DMS53 treated with DMSO at 0.1 percent for 48 hours (cell line): Measurements from ENCODE around the gene SRP14.

ENCODE experiments used
- DNase-seq: peaks from one replicate; lab custom pipeline; 2025; ENCODE audit not compliant: unreplicated experiment; lab: John Stamatoyannopoulos, UW

Gene SRP14

DNA sequence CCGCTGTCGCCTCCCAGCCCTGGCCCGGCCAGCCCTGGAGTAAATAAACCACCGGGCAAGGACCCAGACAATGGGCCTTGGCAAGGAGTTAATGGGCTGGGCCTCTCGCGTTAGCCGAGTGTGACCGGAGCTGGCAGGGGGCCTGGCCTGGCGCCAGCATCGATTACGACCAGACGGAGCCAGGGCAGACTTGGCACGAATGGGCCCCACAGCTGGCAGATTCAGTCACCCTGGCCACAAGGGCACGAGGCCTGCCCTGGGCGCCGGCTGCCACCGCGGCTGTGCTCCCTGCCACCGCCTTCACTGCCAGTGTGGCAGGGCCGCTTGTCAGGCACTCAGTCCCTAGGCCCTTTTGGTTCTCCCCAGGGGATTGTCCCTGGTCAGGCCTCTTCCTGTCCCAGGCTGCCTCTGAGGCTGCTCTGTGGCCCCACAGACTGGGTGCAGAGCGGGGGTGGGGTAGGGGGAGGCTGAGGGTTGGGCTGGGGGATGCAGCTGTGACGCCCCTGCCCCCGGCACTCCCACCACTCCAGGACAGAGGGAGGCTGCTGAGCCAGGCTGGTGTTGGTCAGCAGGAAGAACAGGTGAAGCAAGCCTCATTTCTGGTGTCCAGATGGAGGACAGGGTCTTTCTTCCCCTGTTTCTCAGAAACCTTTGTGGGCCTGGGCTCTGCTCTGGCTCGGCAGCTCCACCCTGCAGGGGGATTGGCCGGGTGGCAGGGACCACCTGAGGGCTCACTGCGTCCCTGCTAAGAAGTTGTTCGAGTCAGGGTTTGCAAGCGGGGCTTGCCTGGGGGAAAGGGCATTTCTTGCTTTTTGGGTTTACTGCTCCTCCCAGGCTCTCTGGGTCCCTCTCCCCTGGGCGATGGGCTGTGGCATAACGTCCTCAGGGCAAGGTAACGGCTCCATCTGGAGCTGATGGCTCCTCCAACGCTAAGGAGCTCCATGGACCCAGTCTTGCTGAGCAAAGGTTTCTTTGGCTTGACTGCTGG is 30.5 kb upstream of the SRP14 start:
- peak; percentile 91 for DNase-seq

DNA sequence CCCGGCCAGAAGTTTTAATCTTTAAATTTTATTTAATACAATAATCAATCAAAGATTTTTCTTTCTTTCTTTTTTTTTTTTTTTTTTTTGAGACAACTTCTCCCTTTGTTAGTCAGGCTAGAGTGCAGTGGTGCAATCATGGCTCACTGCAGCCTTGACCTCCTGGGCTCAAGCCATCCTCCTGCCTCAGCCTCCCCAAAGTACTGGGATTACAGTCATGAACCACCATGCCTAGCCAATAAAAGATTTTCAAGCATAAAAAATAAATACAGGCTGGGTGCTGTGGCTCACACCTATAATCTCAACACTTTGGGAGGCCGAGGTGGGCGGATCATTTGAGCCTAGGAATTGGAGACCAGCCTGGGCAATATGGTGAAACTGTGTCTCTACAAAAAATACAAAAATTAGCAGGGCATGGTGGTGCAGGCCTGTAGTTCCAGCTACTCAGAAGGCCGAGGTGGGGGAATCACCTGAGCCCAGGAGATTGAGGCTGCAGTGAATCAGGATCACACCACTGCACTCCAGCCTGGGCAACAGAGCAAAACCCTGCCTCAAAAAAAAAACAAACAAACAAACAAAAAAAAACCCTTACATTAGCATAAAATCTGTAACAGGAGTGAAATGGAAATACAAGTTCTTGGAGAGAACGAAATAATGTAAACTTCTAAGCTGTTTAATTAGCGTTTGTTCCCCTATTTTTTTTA is 29.1 kb upstream of the SRP14 start:
- no peak for DNase-seq

DNA sequence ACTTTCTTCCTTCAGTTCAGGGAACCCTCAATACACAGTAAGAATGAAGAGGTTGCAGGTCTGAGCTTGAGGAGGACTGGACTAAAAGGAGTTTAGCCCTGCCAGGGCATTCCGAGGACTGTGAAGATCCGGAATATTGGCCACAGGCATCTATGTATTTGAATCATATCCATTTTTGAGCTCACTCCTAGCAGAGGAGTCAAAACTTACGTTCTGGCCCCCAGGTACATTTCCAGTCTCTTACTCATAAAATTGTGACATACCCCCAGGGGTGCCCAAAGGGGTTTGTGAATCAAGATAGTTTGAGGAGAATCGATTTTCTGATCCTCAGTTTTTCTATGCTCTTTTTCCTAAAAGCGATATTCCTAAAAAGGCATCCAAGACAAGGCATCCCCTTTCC is 27.6 kb upstream of the SRP14 start:
- no peak for DNase-seq

DNA sequence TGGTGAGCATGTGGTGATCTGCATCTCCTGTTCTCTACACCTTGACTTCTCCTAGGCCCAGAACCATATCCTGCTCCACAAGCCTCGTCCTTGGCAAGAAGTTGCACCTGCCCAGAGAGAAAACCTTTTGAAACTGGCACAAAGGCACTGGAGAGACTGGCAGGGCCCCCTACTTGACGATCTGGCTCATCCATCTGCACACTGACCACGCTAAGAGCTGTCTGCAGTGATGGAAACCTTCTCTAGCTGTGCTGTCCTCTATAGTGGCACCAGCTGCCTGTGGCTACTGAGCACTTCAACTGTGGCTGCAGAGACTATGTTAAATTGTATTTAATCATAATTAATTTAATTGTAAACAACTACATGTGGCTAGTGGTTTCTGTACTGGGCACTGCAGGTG is 26.2 kb upstream of the SRP14 start:
- DNase-seq = peak; percentile 30

DNA sequence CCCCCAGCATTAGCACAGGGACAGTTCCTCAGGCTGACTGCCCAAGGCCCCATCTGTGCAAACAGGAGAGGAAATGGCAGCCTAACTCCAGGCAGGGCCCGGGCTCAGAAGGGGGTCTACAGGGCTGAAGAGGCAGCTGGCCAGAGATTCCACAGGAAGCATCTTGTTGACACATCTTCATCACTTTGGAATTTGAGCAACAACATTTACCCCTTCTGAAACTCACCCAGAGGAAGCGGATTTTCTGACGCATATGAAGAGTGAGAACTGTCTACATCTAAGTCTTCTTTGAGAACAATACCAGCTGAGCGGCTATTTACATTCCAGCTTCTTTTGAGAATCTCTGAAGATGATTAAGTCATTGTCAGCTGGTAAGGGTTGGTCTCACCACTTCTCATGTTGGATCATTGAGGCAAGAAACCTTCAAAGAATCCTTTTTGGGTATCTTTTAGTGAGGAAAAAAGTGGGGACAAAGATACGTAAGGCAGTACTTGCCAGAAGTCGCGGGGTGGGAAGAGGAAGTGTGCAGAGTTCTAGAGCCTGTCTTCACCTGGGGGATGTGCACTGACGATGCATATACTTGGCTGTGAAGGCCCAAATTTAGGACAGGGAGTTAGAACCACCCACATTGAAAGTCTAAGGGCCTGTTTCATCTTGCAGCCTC is 25.4 kb upstream of the SRP14 start:
- DNase-seq = no peak

DNA sequence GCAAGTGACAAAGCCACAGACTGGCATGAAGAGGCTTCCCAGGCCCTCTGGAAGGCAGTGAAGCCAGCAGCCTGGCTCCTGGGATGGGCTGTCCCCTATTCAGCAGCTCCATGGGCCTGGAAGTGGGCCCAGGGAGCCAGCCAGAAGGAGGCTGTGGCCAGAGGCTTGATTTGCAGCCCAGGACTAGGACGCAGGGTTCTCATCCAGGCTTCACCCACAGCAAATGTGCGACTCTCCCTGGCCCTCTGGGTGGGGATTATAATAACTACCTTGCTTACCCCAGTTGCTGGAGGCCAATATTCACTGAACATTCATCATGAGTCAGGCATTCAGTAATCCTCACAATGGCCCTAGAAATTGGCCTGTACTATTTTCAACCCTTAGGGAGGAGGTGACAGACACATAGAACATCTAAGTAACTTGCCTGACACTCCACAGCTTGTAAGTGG is 24.6 kb upstream of the SRP14 start:
- no peak for DNase-seq

DNA sequence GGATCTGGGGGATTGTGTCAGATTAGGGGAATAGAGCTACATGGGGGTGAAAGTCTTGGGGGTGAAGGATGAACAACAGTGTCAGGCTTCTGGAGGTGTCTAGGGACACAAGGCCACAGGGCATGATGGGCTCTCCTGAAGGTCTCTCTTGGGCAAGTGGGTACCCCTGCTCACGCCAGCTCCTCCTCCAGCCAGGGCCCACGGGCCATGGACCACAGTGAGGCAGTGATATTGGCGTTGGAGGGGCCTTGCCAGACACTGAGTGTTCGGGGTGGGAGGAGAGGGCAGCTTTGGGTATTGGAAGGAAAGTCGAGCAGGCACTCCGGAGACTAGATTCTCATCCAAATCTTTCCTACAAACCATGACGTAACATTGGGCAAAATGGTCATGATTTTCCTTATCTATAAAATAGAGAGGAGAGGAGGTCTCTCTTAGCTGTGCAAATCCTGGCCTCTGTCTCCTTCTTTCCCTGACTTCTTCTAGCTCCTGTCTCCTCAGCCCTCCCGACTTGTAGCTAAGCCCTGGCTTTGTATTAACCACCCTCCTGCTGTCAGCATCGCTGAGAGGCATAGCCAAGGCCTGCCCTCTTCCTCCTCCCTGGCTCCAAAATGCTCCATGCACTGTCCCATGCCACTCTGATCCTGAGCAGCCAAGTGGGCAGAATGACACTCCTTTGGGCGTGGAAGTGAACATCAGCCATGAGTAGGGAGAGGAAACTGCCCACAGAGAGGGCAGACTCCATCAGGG is 24.0 kb upstream of the SRP14 start:
- no peak for DNase-seq

DNA sequence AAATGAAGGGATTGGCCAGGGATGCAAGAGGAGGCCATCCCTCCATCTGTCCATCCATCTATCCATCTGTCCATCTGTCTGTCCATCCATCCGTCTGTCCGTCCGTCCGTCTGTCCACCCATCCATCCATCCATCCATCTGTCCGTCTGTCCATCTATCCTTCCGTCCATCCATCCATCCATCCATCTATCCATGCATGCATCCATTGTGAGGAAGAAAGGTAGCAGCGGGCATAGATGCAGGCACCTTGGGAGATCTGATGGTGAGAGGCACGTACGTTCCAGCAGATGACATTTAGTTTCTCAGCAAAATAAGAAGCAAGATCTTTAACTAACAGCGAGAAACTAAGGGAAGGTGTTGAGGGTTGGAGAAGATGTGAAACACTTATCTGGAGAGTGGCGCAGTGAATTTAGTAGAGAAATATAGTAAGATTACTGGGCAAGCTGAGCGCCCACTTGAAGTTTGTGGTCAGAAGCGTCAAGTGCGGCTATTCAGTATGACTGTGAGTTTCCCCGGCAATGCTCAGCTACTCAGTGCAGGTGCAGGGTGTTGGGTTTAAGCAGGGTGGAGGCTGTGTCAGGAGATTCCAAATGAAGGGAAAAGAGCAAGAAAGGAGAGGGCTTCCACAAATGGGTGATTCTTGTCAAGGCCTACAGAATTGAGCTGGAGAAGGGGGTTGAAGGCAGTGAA is 22.4 kb upstream of the SRP14 start:
- no peak for DNase-seq

DNA sequence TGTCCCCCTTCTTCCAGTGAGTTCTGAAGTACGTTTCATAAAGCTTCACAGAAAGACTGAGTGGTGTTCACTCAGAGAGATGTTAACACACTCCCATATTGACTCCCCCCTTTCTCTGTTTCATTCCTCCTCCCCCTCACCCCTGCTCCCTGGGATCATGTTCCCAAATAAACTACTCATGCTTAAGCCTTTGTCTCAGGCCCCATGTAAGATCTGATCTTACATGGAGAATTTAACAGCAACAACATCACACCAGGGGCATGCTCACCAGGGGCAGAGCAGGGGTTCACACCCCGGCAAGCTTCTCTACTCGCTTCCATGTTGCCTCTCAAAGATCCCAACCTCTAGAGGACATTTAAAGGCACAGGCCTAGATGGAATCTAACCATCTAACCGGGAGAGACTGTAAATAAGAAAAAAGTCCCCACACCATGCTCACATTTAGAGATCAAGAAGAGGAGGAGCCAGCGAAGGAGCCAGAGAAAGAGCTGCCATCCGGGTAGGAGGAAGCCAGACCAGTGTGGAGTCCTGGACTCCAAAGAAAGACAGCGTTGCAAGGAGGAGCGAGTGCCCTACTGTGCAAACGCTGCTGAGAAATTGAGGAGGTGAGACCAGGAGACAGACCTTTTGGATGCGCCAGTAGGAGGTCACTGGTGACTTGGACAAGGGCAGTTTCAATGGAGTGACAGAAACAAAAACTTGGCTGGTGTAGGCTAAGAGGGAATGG is 21.4 kb upstream of the SRP14 start:
- no peak for DNase-seq

DNA sequence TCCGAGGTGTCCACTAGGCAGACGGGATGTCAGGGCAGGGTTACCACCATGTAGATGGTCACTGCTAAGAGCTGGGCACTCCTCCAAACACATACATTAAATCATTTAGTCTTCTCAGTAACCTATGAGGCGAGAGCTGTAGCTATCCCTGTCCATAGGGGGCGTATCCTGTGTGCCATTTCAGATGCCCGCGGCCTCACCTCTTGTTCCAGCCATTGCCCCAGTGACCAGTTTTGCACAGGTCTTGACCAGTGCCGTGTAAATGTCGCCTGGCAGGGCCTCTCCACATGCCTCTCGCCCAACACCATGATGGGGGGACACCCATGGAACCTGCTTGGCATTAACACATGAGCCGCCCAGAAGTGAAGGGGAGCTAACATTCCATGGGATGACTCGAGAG is 20.8 kb upstream of the SRP14 start:
- no peak for DNase-seq

DNA sequence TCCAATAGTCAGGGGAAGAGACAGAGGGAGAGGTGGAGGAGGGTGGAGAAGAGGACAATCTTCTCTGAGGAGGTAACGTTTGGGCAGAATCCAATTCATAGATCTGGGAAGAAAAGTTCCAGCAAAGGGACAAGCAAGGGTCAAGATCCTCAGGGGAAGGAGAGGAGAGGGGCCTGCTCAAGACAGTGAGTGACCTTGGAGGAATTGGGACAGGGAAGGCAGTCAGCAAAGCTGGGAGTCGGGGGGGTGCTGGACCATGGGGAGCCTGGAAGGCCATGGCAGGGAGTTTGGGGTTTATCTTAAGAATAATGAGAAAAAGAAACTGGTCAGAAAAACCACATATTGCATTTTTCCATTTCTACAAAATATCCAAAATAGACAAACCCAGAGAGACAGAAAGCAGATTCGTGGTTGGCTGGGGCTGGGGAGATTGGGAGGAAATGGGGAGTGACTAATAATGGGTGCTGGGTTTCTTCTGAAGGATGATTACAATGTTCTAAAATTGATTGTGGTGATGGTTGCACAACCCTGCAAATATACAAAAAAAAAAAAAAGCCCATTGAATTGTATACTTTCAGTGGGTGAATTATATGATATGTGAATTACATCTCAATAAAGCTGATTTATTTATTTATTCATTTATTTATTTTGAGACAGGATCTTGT is 19.6 kb upstream of the SRP14 start:
- DNase-seq = no peak

DNA sequence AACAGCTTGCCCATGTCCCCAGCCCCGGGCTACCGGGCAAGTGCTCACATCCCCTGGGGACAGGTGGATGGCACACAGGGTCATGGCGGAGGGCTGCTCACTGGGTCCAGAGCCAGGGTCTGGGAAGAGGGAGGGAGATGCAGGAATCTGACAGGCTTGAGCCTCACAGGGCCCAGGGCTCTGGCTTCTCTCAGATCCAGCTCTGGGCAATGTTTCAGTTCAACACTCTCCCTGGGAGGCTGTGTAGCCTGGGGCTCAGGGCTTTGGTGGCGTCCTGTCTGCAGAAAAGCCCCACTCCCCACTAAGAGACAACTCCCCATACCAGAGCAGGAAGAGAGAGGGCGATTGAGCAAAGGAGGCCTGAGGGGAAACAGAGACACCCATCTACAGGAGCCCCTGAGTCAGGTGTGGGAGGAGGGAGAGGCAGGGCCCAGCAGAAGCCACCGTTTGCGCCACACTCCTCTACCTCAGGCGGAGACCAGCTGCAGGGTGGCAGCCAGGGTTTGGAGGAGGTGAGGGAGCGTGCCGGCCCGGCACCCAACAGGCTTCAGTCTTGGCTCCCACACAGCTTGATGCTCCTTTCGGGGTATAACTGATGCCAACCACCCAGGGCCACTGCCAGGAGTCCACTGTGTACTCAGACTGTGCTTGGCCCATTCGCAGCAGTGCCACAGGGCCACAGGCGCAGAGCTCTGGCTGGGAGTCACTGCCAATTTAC is 16.8 kb upstream of the SRP14 start:
- no peak for DNase-seq

DNA sequence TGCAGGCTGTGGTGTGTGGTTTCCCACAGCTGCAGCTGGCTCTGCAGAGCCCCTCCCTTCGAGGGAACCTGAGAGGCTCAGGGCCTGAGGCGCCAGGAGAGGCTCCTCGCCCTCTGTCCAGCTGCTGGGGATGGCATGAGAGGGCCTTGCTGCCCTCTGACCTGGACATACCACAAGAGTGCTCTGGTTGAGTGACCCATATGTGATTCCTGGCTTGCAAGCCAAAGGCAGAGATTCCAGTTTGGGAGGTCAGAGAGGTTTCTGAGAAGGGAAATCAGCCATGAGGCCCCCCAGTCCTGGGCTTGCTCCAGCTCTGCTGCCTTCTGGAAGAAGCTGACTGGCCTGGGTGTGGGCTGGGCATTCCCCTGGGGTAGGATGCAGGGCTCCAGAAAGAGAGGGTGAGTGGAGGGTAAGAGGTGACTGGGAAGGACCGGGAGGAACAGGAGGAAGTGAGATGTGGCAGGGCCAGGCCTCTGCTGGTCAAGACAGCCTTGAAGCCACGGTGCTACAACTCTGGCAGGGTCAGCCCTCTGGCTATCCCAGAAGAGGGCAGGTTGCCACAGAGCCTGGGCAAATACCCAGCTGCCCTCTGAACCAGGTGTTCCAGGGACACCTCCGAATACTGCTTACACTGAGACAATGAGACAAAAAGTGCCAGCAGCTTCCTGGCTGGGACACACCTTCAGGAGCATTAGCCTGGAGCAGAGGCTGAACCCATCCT is 16.0 kb upstream of the SRP14 start:
- peak; percentile 66 for DNase-seq

DNA sequence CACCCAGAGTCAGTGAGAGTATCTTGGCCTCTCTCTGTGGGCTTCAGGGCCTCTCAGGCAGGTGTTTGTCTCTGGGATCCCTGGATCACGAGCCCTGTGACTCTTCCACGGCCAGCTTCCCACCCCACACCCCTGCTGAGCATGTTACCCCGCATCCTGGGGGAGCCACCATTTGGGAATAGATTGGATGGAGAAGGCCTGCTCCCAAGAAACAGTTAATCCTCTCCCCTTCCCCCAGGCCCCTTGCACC is 15.5 kb upstream of the SRP14 start:
- DNase-seq = no peak

DNA sequence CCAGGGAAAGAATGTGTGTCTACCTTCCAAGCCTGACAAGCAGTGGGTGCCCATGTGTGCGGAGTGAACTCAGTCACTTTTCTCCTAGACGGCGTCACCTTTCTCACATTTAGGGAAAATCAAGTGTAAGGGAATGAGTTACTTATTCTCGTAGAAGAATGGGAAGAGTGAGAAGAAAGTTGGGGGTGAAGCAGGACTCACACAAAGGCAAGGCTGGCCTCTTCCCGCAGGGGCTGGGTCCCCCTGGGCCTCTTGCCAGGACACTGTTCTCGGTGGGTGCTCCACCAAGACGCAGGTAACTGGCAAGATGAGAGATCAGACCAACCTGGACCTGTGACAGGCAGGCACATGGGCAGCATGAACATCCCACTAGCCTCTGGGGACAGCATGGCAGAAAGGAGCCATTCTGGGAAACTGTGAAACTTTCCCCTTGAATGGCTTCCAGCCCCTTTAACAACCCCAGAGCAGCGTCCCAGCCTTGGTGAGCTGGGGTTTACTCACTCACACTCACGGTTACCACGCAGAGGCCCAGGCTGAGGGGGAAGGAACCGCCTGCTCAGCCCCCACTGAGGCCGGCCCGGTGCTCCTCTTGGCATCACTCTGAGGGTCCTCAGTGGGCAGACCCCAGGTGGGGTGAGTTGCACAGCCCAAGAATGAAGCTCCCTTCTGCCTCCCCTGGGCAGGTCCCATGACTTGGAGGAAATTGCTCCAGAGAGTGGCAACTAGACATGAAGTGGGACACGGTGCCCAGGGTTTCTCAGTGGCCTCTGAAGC is 15.0 kb upstream of the SRP14 start:
- no peak for DNase-seq

DNA sequence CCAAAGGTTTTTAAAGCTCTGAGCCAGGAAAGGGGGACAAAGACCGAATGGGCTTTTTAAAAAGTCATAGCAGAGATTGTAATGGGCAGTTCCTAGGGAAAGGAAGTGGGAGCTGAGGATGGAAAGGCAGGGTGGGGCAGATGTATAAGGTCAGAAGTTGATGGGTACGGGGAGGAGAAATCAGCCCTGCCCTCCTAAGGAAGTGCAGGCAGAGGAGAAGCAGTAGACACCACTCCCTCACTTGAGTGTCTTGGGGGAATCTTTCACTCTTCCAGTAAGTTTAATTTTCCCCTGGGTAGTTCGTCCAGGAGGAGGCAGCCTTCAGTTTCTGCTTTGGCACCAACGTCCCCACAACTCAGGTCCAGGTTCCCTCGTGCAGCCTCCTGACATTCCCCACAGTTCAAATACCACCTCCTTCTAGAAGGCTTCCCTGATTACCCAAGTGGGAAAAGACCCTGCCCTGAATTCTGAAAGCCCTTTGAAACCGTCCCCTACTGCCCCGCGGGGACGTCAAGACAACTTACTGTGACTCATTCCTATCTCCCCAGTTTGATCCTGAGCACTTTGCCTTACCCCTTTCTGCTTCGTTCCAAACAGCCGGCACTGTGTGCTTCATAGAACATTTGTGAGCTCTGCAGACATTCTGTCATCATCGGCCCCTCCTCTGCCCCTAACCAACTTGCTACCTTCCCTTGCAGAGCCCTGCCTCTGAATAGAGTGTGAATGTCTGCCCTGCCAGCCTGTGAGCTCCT is 14.3 kb upstream of the SRP14 start:
- DNase-seq = no peak

DNA sequence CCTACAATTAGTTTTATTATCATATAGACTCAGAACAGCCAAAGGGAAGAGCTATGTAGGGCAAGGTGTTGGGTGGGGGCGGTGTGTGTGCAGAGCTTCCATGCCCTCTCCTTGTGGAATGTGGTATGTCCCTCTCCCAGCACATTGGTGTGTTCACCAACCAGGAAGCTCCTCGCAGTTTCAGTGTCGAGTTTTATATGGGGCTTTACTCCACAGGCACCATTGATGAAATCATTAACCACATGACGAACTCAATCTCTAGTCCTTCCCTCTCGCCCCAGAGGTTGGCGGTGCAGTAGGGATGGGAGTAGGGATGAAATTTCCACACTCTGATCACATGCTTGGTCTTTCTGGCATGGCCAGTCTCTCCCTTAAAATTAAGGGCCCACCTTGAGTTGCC is 13.6 kb upstream of the SRP14 start:
- DNase-seq = no peak
